ENCODE measurements around the gene SORBS1. TPM values are rescaled to one million over a fixed set of nuclear protein-coding genes. Genes with fewer than 3 reads are reported as not detected.
A peak's percentile ranks its signal among the peaks of the same experiment; 100 is the strongest.

Gene SORBS1
- polyA plus RNA-seq, 3 donors from 2014 or later: 0.33 to 1.8 (median 0.82) TPM

DNA sequence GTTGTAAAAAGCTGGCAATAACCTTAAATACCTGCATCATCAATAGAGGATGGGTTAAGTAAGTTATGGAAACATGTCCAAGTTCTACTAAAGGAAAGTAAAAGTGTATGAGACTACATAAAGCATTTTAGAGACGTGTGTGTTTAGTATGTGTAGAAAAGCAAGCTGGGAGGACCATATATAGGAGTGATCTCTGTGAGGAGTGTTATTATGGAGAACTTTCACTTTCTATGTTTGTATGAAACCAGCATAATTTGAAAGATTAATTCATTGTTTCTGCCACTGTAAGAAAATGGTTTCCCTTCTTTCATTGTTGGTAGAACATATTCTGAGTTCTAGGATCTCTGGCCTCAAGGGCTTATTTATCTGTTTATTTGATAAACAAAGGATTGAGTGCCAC lies 251.2 kb downstream of the SORBS1 start:
- H3K4me1 Mint-ChIP-seq: peaks cover 7 to 10% of the 10 kb centered on the region in 2 donors
- H3K4me3 Mint-ChIP-seq: no peak overlapping the region
- no peaks in the 10 kb centered on the region for H3K36me3 Mint-ChIP-seq
- no peak overlapping the region for H3K27ac Mint-ChIP-seq
- no peak for DNase-seq
- no peaks in the 10 kb centered on the region for H3K9me3 Mint-ChIP-seq
- H3K27me3 Mint-ChIP-seq (ENCODE audit: low read depth in 3 of 3): peaks cover 2 to 3% (median 3%) of the 10 kb centered on the region in 3 donors

- DNase-seq: no peak
- H3K27me3 Mint-ChIP-seq (ENCODE audit: low read depth in 3 of 3): peaks cover 2 to 3% (median 3%) of the 10 kb centered on the region in 3 donors
- no peaks in the 10 kb centered on the region for H3K9me3 Mint-ChIP-seq
- H3K36me3 Mint-ChIP-seq: no peaks in the 10 kb centered on the region
- peaks cover 7 to 10% of the 10 kb centered on the region in 2 donors for H3K4me1 Mint-ChIP-seq
- no peak overlapping the region for H3K4me3 Mint-ChIP-seq
- no peak overlapping the region for H3K27ac Mint-ChIP-seq
These were observed 252.5 kb downstream of the SORBS1 start for GRCh38 chr10:95308389-95309302.

GRCh38 chr10:95306851-95307250 lies 254.3 kb downstream of the SORBS1 start:
- no peaks in the 10 kb centered on the region for H3K9me3 Mint-ChIP-seq
- no peak overlapping the region for H3K4me3 Mint-ChIP-seq
- H3K27me3 Mint-ChIP-seq (ENCODE audit: low read depth in 3 of 3): peaks cover 1 to 3% (median 2%) of the 10 kb centered on the region in 3 donors
- peaks cover 7 to 10% of the 10 kb centered on the region in 2 donors for H3K4me1 Mint-ChIP-seq
- H3K27ac Mint-ChIP-seq: no peak overlapping the region
- H3K36me3 Mint-ChIP-seq: no peaks in the 10 kb centered on the region
- DNase-seq: no peak

GRCh38 chr10:95306318-95306650 lies 254.9 kb downstream of the SORBS1 start:
- no peaks in the 10 kb centered on the region for H3K36me3 Mint-ChIP-seq
- H3K27me3 Mint-ChIP-seq (ENCODE audit: low read depth in 3 of 3): peaks cover 1 to 3% (median 2%) of the 10 kb centered on the region in 3 donors
- H3K4me3 Mint-ChIP-seq: no peak overlapping the region
- DNase-seq: no peak
- peaks cover 7 to 10% of the 10 kb centered on the region in 2 donors for H3K4me1 Mint-ChIP-seq
- no peaks in the 10 kb centered on the region for H3K9me3 Mint-ChIP-seq
- H3K27ac Mint-ChIP-seq: no peak overlapping the region

- Mint-ChIP-seq H3K9me3 (no peaks in the 10 kb centered on the region), H3K27me3 (ENCODE audit: low read depth in 3 of 3) (peaks cover 1 to 4% (median 2%) of the 10 kb centered on the region in 3 donors), H3K27ac (no peak overlapping the region), H3K4me3 (no peak overlapping the region), H3K36me3 (no peaks in the 10 kb centered on the region), H3K4me1 (peaks cover 7 to 10% of the 10 kb centered on the region in 2 donors)
- no peak for DNase-seq
These were observed 255.4 kb downstream of the SORBS1 start for GRCh38 chr10:95305606-95306317.

GRCh38 chr10:95304976-95305375 lies 256.2 kb downstream of the SORBS1 start:
- H3K4me3 Mint-ChIP-seq: no peak overlapping the region
- H3K9me3 Mint-ChIP-seq: no peaks in the 10 kb centered on the region
- no peak for DNase-seq
- H3K36me3 Mint-ChIP-seq: no peaks in the 10 kb centered on the region
- H3K27me3 Mint-ChIP-seq (ENCODE audit: low read depth in 3 of 3): peaks cover 0 to 4% (median 0%) of the 10 kb centered on the region in 3 donors
- H3K27ac Mint-ChIP-seq: no peak overlapping the region
- H3K4me1 Mint-ChIP-seq: peaks cover 7% of the 10 kb centered on the region in 2 donors

DNA sequence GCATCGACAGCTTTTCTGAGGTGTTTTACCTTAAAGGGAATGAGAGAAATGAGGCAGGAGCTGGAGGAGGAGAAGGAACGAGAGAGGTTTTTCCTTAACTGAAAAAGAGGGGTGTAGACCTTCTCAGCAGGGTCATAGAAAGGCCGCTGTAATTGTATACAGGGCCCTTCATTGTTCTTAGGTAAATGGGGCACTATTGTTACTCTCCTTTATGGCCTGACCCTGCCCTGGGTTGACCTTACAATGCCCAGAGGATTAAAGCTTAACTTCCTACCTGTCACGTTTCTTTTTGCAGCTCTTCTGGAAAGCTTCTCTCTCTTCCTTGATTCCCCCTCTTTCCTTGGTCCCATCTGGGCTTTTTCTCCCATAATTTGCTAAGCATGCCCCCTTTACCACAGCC lies 256.7 kb downstream of the SORBS1 start:
- no peaks in the 10 kb centered on the region for H3K36me3 Mint-ChIP-seq
- H3K27me3 Mint-ChIP-seq (ENCODE audit: low read depth in 3 of 3): peaks cover 0 to 4% (median 0%) of the 10 kb centered on the region in 3 donors
- H3K9me3 Mint-ChIP-seq: no peaks in the 10 kb centered on the region
- peaks cover 3 to 7% of the 10 kb centered on the region in 2 donors for H3K4me1 Mint-ChIP-seq
- H3K27ac Mint-ChIP-seq: no peak overlapping the region
- no peak for DNase-seq
- no peak overlapping the region for H3K4me3 Mint-ChIP-seq

DNA sequence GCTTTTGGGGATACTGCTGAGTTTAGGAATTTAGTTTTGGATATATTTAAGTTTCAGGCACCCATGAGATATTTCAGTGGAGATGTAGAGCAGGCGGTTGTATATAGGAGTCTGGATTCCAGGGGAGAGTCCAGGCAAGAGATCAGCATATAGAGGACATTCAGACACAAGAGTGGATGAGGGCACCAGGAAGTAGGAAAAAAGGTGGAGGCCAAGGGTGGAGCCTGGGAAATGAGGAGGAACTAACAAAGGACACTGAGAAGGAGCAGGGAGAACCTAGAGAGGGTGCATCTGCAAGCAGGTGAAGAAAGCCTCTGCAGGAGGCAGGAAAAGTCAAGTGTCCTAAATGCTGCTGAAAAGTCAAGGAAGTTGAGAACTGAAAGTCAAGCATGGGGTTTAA lies 257.2 kb downstream of the SORBS1 start:
- peaks cover 0 to 4% (median 0%) of the 10 kb centered on the region in 3 donors for H3K27me3 Mint-ChIP-seq (ENCODE audit: low read depth in 3 of 3)
- H3K36me3 Mint-ChIP-seq: no peaks in the 10 kb centered on the region
- no peak overlapping the region for H3K27ac Mint-ChIP-seq
- H3K4me1 Mint-ChIP-seq: peaks cover 3 to 7% of the 10 kb centered on the region in 2 donors
- no peak overlapping the region for H3K4me3 Mint-ChIP-seq
- no peaks in the 10 kb centered on the region for H3K9me3 Mint-ChIP-seq
- no peak for DNase-seq

DNA sequence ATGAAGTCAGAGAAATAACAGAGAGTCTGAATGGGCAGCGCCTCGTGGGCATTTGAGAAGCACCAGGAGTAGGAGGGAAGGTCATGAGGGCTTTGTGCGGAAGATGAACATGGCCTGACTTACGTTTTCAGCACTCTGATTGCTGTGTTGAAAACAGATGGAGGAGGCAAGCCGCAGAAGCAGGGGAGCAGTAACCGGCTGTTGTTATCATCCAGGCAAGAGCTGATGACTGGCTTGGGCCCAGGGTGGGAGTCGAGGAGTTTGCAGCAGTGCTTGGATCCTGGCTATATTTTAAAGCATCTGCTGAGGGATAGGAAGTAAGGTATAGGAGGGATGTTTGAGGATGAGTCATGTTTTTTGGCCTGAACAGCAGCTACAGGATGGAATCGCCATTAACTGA lies 257.6 kb downstream of the SORBS1 start:
- H3K4me3 Mint-ChIP-seq: no peak overlapping the region
- no peaks in the 10 kb centered on the region for H3K36me3 Mint-ChIP-seq
- H3K4me1 Mint-ChIP-seq: peaks cover 0 to 2% of the 10 kb centered on the region in 2 donors
- DNase-seq: no peak
- no peaks in the 10 kb centered on the region for H3K9me3 Mint-ChIP-seq
- H3K27ac Mint-ChIP-seq: no peak overlapping the region
- peaks cover 0 to 3% (median 0%) of the 10 kb centered on the region in 3 donors for H3K27me3 Mint-ChIP-seq (ENCODE audit: low read depth in 3 of 3)

- H3K9me3 Mint-ChIP-seq: no peaks in the 10 kb centered on the region
- peaks cover 0 to 2% (median 0%) of the 10 kb centered on the region in 3 donors for H3K27me3 Mint-ChIP-seq (ENCODE audit: low read depth in 3 of 3)
- no peaks in the 10 kb centered on the region for H3K36me3 Mint-ChIP-seq
- H3K27ac Mint-ChIP-seq: no peak overlapping the region
- no peak overlapping the region for H3K4me3 Mint-ChIP-seq
- no peak for DNase-seq
- H3K4me1 Mint-ChIP-seq: peaks cover 11% of the 10 kb centered on the region in 2 donors
These were observed 261.1 kb downstream of the SORBS1 start for GRCh38 chr10:95300022-95300539.

DNA sequence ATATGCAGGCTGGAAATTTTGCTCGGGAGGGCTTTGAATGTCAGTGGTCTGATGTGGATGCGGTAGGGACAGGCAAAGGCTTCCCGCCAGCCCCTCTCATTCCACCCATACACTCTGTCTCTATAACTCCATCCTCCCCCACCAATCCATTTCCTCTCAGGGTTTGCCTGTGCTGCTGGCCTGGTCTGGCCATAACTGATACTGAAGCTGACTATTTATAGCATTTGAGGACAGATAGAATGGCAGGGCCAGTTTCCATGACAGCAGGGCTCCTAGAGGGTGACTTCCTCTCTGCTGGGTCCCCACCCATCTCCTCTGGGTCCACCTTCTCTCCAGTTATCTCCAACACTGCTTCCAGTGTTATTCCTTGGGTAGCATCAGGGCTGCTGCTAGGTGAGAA lies 263.8 kb downstream of the SORBS1 start:
- Mint-ChIP-seq H3K4me3 (no peak overlapping the region), H3K27ac (peak overlapping the region in 1 of 6 donors; percentile 29)

GRCh38 chr10:95296764-95297163 lies 264.4 kb downstream of the SORBS1 start:
- Mint-ChIP-seq H3K27ac (peak overlapping the region in 1 of 6 donors; percentile 29), H3K27me3 (ENCODE audit: low read depth in 3 of 3) (peaks cover 0 to 5% (median 0%) of the 10 kb centered on the region in 3 donors)

More for the DNA sequence above, 263.8 kb downstream of the SORBS1 start:
- Mint-ChIP-seq H3K4me1 (peaks cover 29 to 35% of the 10 kb centered on the region in 2 donors), H3K36me3 (no peaks in the 10 kb centered on the region), H3K9me3 (no peaks in the 10 kb centered on the region), H3K27me3 (ENCODE audit: low read depth in 3 of 3) (peaks cover 0 to 5% (median 0%) of the 10 kb centered on the region in 3 donors)
- DNase-seq: no peak

DNA sequence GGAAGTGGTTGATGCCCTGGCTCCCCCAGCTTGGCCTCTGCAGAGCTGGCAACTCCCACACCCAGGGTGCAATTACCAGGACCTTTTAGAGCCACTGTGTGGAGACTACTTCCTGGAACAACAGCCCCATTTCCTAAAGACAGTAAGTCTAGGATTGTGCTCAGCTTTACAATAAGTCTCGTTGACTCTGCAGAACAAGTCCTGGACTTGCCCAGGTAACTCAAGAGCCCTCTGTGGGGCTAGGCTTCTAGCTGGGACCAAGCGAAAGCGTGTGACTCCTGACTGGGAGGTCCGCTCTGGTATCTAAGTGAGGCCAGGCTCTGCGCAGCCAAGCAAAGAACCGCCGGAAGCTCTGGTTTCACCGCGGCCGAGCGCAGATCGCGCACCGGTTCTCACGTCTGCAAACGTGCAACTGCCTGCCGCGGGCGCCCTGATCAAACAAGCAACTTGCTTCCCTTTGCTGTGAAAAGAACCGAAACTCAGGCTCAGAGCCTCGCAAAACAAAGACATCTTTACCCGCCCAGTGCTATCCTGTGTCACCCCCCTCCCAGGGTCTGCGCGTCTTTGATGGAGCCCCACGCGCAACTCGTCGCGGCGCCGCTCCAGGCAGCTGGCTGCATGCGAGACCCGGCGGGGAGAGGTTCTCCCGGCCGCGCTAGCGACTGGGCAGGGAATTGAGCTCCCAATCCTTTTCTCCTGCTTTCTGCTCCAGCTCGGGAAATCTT lies 266.0 kb downstream of the SORBS1 start:
- peak overlapping the region; percentile 77 to 87 (median 83) for H3K4me3 Mint-ChIP-seq
- H3K36me3 Mint-ChIP-seq: no peaks in the 10 kb centered on the region
- no peaks in the 10 kb centered on the region for H3K9me3 Mint-ChIP-seq
- H3K27me3 Mint-ChIP-seq (ENCODE audit: low read depth in 3 of 3): peaks cover 0 to 8% (median 3%) of the 10 kb centered on the region in 3 donors
- peak; percentile 67 to 78 (median 77) for DNase-seq
- peak overlapping the region; percentile 86 to 93 (median 88) for H3K27ac Mint-ChIP-seq
- peaks cover 38 to 48% of the 10 kb centered on the region in 2 donors for H3K4me1 Mint-ChIP-seq

More at GRCh38 chr10:95296764-95297163, 264.4 kb downstream of the SORBS1 start:
- DNase-seq: no peak
- Mint-ChIP-seq H3K4me1 (peaks cover 30 to 40% of the 10 kb centered on the region in 2 donors), H3K4me3 (peak overlapping the region in 1 of 5 donors; percentile 19), H3K9me3 (no peaks in the 10 kb centered on the region), H3K36me3 (no peaks in the 10 kb centered on the region)
